HG03439 (cell line): Measurements from ENCODE around the gene PSMD13.
A peak's percentile ranks its signal among the peaks of the same experiment; 100 is the strongest.
"Not testable (repeated sequence)": the region's sequence is repeated elsewhere in the genome, so short reads cannot be mapped to it uniquely, and the experiment has no call there.

ENCODE experiments used
- ATAC-seq: cut with Tn5 transposase; IDR thresholded peaks from one replicate; pipeline ENCODE4 v1.9.1; 2021; ENCODE audit warnings: mild to moderate bottlenecking, moderate library complexity; ENCODE audit not compliant: unreplicated experiment

The PSMD13 gene

GRCh38 chr11:236774-237767 is at the start of gene PSMD13:
PSMD13 (plus strand) TSS chr11:236976; CDS start chr11:237050, 74 bp downstream.
- peak; percentile 83 for ATAC-seq

GRCh38 chr11:189200-189783 is 47.5 kb upstream of the PSMD13 start:
- ATAC-seq = peak; percentile 10

DNA sequence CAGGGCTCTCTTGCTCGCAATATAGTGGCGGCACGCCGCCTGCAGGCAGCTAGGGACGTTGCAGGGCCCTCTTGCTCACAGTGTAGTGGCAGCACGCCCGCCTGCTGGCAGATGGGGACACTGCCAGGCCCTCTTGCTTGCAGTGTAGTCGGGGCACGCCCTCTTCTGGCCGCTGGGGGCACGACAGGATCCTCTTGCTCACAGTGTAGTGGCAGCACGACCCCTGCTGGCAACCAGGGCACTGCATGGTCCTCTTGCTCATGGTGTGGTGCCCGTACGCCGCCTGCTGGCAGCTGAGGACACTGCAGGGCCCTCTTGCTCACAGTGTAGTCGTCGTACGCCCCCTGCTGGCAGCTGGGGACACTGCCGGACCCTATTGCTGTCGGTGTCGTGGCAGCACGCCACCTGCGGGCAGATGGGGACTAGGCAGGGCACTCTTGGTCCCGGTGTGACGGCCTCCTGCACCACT is 46.9 kb upstream of the PSMD13 start:
- ATAC-seq = peak; percentile 89

DNA sequence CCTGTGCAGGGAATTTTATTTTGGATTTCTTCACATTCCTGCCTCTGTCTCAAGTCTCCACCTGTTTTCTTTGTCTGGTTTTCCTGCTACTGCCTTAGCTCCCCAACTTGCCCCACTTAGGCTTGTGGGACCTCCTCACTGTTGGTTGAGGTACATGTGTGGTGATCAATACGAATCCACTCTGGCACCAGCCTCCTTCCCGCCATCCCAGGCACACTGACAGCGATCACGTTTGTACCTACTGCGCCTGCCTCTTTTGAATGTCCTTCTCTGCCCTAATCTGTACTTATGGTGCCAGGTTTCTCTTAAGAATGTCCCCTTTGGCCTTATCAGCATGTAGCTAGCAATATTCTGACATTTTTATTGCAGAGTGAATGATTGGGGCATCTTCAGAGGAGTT is 46.2 kb upstream of the PSMD13 start:
- not testable (repeated sequence) for ATAC-seq

GRCh38 chr11:191490-192478 is 45.0 kb upstream of the PSMD13 start:
- ATAC-seq = not testable (repeated sequence)

- ATAC-seq = not testable (repeated sequence)
Measured at GRCh38 chr11:192674-193128, 44.1 kb upstream of the PSMD13 start, which contains the start of gene SCGB1C1. SCGB1C1 (plus strand) TSS chr11:193078; CDS start chr11:193100, 22 bp downstream.

DNA sequence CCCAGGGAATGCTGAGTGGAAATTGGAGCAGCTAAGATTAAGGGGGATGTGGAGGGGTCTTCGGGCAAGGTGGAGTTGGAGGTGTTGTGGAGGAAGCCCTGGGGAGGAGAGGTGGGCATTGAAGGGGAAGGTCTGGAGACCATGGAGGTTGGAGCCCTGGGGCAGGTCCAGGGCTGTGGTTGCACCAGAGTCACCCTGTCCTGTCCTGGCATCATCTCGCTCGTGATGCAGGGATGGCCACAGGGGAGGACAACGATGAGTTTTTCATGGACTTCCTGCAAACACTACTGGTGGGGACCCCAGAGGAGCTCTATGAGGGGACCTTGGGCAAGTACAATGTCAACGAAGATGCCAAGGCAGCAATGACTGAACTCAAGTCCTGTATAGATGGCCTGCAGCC is 43.3 kb upstream of the PSMD13 start:
- not testable (repeated sequence) for ATAC-seq

GRCh38 chr11:196786-197731 is 39.7 kb upstream of the PSMD13 start:
- no peak for ATAC-seq

GRCh38 chr11:197741-198235 is 39.0 kb upstream of the PSMD13 start:
- ATAC-seq = no peak

DNA sequence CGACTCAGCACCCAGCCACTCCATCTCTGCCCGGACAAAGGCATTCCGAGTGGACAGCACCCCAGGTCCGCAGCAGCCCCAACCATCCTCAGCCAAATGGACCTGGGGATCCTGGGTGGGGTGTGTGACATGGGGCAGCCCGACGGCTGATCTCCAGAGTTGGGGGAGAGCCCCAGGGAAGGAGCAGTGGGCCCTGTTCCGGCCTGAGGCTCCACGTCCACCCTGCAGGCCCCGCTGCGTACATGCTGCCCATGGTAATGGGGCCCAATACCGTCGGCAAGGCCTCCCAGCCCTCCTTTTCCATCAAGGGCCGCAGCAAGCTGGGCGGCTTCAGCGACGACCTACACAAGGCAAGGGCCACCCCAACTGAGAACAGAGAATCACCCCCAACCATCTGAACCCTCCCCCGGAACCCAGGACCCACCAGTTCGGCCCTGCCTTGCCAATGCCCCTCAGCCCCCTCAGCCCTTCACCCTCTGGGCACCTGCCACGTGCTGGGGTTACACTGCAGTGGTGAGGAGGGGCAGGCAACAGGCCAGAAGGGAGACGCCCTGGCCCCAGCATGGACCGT is 38.5 kb upstream of the PSMD13 start:
- ATAC-seq = no peak

GRCh38 chr11:199004-199581 is 37.7 kb upstream of the PSMD13 start:
- no peak for ATAC-seq

- no peak for ATAC-seq
Measured at GRCh38 chr11:199782-200181, 37.0 kb upstream of the PSMD13 start.

GRCh38 chr11:200224-201003 is 36.4 kb upstream of the PSMD13 start:
- ATAC-seq = no peak

- ATAC-seq = no peak
Measured at GRCh38 chr11:201966-202365, 34.8 kb upstream of the PSMD13 start.

- ATAC-seq = no peak
Measured at GRCh38 chr11:202490-202889, 34.3 kb upstream of the PSMD13 start.

- no peak for ATAC-seq
Measured at GRCh38 chr11:203056-203944, 33.5 kb upstream of the PSMD13 start.
